G401.6 (cell line): Measurements from ENCODE around the gene KDM5D.

Experiments
- FAIRE-seq: peaks from 2 replicates; lab custom pipeline; 2012; peaks lifted over from hg19 to GRCh38; lab: Jason Lieb, UNC

KDM5D gene

GRCh38 chrY:19744381-19745378 lies at the start of gene KDM5D:
TSS of gene KDM5D (minus strand) at chrY:19744726. CDS start at chrY:19744534, 192 bp downstream.
- peak; percentile 63 for FAIRE-seq

GRCh38 chrY:19768375-19768774 lies 23.8 kb upstream of the KDM5D start:
- no peak for FAIRE-seq

DNA sequence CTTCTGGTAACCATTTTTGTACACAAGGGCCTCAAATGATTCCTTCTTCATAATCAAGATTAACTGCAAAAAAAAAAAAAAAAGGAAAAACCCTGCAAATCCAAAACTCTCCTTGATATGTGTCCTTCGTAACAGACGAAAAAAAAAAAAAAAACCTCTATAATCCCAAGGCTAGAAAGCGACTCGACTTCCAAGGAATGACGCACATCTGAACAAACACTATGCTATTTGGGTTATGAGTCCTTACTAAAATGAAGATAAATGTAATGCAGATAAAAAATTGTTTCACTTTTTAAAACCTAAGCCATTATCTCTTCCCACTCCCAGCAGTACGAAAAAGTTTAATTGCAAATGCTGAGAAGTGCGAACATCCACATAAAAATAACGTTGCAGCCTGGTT lies 1.2 kb downstream of the KDM5D start:
- FAIRE-seq: no peak

- no peak for FAIRE-seq
Observed at GRCh38 chrY:19742153-19742552, 2.4 kb downstream of the KDM5D start.

GRCh38 chrY:19734425-19734824 lies 10.1 kb downstream of the KDM5D start:
- FAIRE-seq: no peak

DNA sequence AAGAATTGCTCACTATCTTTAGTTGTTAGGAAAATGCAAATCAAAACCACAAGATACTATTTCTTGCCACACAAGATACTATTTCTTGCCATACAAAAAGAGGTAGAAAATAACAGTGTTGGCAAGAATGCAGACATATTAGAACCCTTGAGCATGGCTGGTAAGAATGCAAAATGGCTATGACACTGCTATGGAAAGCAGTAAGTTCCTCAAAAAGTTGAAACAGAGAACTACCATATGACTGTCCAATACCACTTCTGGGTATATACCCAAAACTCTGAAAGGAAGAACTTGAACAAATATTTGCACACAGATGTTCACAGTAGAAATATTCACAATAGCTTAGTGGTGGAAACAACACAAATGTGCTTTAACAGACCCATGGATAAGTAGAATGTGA lies 26.6 kb downstream of the KDM5D start:
- no peak for FAIRE-seq

DNA sequence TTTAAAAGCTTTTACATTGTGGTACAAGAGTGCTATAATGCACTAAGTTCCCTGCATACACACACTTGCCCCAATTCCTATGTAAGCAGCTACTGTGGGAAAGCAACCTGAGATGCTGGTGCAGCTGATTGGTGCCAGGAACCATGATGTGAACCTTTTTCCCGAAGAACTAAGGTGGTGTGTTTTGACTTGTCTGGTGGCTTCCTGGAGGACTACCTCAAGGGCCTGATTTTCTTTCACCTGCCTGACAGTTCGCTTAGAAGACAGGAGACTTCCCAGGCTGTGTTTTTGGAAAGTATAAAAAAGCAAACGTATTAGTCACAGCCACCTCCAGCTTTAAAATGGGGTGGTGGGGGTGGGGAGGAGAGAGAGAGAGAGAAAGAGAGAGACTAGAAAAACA lies 27.4 kb downstream of the KDM5D start:
- FAIRE-seq: no peak

GRCh38 chrY:19715226-19715625 lies 29.3 kb downstream of the KDM5D start:
- FAIRE-seq: no peak

GRCh38 chrY:19713430-19713829 lies 31.1 kb downstream of the KDM5D start:
- no peak for FAIRE-seq

DNA sequence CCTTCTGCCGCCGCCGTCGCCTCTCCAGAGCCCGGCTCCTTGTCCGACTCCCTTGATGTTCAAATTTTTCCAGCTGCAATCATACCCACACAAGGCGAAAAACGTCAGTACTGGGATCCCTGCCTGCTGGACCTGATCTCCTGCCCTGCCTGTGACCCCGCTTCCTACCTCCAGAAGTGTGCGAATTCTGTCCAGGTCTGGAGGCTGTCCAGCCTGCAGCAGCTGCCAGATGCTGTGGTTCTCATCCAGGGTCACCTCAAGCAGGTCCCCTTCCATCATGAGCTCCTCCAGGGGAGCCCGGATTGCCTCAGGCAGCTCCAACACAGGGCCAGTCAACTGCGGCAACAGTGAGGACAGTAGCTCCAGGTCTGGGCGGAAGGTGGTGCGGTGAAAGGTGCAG lies 38.3 kb downstream of the KDM5D start:
- FAIRE-seq: no peak

GRCh38 chrY:19698495-19698894 lies 46.0 kb downstream of the KDM5D start:
- FAIRE-seq: no peak

DNA sequence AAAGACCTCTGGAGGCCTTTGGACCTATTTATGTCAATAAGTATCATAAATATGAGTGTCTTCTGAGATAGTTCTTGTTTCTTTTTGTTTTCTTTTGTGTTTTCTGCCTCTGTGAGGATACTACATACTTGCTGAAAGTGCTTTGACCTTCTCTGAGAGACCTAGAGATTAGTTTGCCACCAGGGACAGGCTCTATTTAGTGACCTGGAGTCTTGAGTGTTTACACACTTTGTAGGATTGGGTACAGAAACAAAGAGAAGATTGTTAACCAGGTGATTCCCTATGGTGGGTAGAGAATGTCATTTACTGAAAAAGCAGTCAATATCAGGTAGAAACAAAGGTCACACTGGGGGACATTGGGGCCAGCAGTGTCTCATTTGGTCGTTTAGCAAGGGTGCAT lies 63.7 kb downstream of the KDM5D start:
- FAIRE-seq: no peak
